HG03442 (cell line): ENCODE measurements around the gene DCAF16.

Experiments
- ATAC-seq: cut with Tn5 transposase; IDR thresholded peaks from one replicate; pipeline ENCODE4 v1.9.1; 2021; ENCODE audit warnings: mild to moderate bottlenecking, moderate library complexity; ENCODE audit not compliant: unreplicated experiment

DCAF16 gene

GRCh38 chr4:17785858-17786257 is 24.7 kb downstream of the DCAF16 start:
- ATAC-seq = no peak

DNA sequence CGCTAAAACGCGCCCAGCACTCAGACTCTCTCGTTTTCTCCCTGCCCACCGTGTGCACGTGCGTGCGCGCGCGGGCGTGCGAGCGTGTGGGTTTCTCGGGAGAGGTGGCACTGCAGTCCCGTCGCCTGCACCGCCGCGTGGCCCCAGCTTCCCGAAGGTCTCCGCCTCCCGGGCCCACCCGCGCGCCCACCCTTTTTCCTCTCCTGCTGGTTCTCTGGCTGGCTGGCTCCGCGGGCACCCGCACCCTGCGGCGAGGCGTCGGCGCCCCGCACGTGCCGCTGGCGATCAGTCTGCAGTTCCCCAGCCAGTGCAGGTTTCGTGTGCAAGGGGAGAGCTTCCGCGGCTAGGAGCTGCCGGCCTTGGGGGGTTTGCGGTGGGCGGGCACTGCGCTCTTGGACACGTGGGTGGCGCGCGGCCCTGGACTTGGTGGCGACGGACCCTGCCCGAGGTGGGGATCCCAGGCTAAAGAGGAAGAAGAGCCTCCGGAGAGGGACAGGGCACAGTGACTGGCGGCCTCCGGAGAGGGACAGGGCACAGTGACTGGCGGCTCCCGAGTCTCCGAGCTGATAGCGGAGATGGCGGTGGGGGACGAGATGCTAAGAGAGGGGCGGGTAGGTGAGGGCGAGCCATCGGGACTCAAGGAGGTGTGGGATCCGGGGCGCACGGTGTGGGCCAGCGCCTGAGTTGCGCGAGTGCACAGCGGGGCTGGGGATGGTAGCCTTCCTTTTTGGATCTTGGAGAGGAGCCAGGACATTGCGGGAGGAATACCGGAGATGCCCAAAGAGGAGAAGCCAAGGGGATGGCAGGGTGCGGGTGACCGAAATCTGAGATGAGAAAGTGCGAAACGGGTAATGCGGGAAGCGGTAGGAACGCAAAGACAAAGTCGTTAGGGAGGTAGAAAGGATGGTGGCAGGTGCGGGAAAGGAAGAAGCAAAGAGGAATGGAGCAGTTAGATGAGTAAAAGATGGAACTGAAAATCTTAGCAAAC is 29.0 kb downstream of the DCAF16 start, which contains the start of gene FAM184B:
Gene FAM184B (minus strand): TSS at position 322 of the 988 bp plus-strand sequence. CDS start 322 bp downstream, outside the sequence.
- ATAC-seq = no peak

DNA sequence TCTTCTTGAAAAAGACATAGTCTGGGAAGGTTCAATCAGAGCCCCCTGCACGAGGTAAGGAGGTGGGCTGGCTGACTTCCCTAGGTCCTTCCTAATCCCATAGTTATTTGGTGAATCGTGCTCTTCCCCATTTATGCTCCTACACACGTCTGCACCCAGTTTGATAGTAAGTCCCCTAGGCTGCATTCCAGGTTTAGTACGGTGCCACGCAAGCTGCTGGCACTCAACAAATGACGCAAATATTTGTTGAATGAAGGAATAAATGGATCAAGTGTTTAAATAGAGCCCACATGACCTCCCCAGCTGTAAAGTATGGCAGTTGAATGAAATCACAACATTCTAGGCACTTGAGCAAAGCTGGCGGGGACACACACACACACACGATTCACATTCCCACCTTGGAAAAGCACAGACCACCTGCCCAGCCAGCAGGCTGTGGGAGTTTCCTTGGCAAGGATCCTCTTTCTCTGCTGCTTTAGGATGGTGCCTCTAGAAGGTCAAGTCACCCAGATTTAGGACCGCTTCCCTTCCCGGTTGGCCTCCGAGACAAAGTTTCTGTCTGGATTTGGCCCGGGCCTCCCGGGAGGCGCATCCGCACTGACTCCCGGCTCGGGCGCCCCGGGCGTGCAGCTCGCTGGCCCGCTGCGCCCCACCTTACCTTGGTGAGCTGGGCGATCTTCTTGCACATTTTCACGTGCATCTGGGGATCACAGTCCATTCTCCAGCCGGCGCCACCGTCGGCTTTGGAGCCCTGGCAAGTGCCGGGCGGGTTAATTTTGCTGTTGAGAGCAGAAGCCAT is 29.9 kb downstream of the DCAF16 start:
- ATAC-seq = no peak

GRCh38 chr4:17778431-17778830 is 32.1 kb downstream of the DCAF16 start:
- no peak for ATAC-seq

GRCh38 chr4:17773135-17773698 is 37.3 kb downstream of the DCAF16 start:
- ATAC-seq = no peak

DNA sequence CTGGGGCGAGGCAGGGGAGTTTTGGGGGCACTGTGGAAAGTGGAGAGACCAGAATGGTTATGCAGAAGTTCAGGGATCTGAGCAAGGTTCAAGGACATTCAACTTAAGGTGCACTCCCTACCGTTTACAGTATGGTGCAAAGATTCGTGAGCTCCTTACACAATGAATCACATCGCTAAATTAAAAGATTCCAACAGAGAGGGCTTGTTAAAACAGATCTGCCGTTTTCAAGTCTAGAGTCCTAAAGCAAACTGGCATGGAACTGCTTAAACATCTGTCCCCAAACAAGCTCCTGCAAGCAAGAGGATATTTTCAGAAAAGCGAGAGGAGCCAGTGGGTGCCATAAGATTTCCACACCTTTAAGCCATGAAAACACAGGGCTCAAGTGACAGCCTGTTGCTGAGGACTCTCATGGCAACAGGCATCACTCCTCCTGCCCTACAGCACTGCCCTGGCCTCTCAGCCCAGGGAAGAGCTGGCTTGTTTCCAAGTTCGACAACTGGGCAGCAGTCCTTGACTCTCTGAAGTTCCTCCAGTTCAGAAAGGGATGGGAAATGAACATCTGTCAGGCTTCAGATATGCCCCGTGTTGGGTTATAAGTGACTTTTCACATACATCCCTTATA is 39.2 kb downstream of the DCAF16 start:
- no peak for ATAC-seq

- no peak for ATAC-seq
These were observed 39.7 kb downstream of the DCAF16 start for GRCh38 chr4:17770845-17771244.

DNA sequence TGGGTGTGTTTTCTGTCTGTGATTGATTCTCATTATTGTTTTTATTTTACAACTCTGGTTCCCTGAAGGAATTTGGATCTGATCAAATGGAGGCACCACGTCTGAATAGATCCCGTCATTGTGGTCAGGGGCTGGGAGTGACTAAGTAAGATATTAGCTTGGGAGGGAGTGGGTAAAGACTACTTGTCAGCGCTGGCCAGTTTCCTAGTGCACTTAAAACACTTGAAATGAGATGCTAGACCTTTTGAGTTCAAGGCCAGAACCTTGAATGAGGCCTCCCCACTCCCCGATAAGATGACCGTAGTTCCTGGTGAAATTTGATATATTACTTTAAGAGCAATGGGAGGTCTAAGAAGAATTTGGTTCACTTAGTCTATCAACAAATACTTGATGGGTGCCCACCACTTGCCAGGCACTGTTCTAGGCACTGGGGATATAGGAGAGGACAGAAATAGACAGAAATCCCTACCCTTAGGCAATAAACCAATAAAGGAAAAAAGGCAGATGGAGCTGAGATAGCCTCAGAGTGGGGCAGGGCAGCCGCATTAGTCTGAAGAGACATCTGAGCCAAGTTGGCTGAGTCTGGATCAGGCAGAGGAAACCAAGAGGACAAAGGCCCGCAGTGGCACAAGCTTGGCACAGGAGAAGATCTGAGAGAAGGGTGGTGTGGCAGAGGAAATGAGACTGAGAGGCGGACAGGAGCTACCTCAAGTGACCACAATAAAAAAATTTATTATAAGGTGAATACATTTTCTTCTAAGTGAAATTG is 41.0 kb downstream of the DCAF16 start:
- ATAC-seq = no peak

GRCh38 chr4:17766826-17767458 is 43.6 kb downstream of the DCAF16 start:
- no peak for ATAC-seq

GRCh38 chr4:17765514-17766286 is 44.9 kb downstream of the DCAF16 start:
- no peak for ATAC-seq

DNA sequence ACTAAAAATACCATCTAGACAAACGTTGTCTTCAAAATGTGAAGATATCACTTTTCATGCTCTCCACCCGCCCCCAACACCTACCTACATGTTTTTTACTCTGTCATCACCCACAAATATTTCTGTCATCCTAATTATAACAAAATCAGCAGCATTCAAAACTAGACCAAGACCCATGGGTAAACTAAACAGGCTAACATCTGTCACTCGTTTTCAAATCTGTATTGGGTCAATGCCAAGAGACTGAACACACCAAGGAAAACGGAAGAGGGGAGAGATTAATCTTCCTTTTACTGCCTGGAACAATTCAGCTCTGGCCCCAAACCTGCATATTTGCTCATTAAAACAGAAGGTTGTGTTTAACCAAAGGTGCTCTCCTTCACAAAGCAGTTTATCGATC is 46.6 kb downstream of the DCAF16 start:
- no peak for ATAC-seq

- no peak for ATAC-seq
These were observed 47.1 kb downstream of the DCAF16 start for GRCh38 chr4:17763416-17763815.

GRCh38 chr4:17762726-17763125 is 47.8 kb downstream of the DCAF16 start:
- no peak for ATAC-seq

DNA sequence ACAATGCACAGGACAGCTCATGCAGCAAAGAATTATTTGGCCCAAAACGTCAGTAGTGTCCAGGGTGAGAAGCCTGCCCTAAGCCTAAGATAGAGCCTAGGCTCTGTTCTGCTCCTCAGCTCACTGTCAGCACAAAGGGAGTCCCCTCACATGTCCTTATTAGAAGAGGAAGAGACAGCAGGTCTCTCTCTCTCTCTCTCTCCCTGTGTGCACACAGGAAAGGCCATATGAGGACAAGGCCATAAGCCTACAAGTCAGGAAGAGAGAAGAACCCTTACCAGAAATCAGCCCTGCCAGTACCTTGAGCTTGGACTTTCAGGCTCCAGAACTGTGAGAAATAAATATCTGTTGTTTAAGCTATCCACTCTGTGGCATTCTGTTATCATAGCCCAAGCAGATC is 49.5 kb downstream of the DCAF16 start:
- no peak for ATAC-seq

DNA sequence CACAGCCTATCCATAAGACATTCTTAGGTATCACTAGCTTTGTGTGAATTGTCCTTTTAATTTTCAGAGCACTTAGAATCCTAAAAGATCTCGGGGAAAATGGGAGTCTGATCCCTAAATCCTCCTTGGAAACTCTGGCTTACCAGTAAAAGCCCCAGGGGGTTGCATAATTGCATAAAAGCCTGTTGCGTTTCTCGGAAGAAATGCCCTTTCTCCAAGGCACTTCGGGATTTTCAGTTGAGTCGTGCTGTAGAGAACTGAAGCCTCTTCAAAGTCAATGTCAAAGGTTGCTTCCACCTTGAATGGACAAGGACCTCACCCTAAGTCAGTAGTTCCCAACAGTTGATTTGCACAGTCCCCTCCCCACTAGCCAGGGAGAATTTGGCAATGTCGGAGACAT is 49.9 kb downstream of the DCAF16 start:
- ATAC-seq = no peak

DNA sequence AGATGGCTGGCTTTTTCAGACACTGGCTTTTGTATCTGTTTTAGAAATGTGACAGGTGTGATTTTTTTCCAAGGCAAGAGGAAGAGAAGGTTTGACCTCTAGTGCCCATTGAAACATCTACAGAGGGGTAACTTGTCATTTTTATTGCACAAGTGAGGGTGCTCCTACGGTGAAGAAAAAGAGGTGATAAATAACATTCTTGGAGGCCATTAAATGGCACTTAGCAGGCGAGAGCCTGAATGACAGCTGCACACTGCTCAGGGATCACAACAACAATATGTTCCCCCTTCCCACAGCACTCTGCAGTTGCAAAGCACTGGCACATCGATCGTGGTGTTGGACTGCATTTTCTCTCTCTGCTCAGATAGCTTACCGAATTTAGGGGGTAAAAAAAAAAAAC is 52.1 kb downstream of the DCAF16 start:
- no peak for ATAC-seq

- ATAC-seq = no peak
These were observed 52.9 kb downstream of the DCAF16 start for GRCh38 chr4:17757621-17758020.

DNA sequence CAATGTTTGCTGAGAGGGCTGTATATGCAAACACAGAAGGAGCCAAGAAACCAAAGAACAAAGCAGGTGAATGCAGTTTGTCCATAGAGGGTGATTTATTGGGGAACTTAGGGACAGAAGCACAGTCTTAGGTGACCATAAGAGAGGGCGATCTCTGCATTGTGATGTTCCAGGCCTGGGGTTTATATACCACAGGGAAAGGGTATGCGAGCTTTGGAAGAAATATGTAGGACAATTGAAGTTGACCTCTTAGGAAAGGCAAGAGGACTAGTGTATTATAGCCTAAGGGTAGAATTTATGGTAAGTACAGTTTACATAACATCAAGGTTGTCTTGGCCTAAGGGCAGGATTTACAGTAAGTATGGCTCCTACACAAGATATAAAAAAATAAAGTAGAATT is 56.9 kb downstream of the DCAF16 start:
- no peak for ATAC-seq
